Calu3 (cell line): ENCODE measurements around the gene KRT16. TPM values are rescaled to one million over a fixed set of nuclear protein-coding genes. Genes with fewer than 3 reads are reported as not detected.

Experiments
- BruUV-seq: library from RNA; stranded (reverse); fragments of 400-500 nt; replicated peaks from 2 replicates; lab custom pipeline; 2021; lab: Mats Ljungman, UMichigan
- CTCF ChIA-PET: fragments of 300-600 bp; sonication (Branson Sonifier 250); formaldehyde crosslinking; loops from one replicate; lab custom pipeline; 2022; ENCODE audit warnings: antibody characterized with exemption; lab: Charles Lee
- DNase-seq: peaks from one replicate; pipeline ENCODE4 v3.0.0; 2022
- H3K27ac Mint-ChIP-seq: one replicate; pipeline ENCODE4 v1.8.0; 2022; ENCODE audit warnings: mixed read lengths; ENCODE audit not compliant: unreplicated experiment
- H3K27me3 Mint-ChIP-seq: one replicate; pipeline ENCODE4 v1.8.0; 2022; ENCODE audit warnings: mixed read lengths; ENCODE audit not compliant: unreplicated experiment
- H3K36me3 Mint-ChIP-seq: one replicate; pipeline ENCODE4 v1.8.0; 2022; ENCODE audit warnings: mild to moderate bottlenecking, moderate library complexity, mixed read lengths; ENCODE audit not compliant: insufficient read depth, unreplicated experiment
- H3K4me1 Mint-ChIP-seq: one replicate; pipeline ENCODE4 v1.8.0; 2022; ENCODE audit warnings: mild to moderate bottlenecking, low read depth, mixed read lengths; ENCODE audit not compliant: unreplicated experiment
- H3K4me3 Mint-ChIP-seq: one replicate; pipeline ENCODE4 v1.8.0; 2022; ENCODE audit warnings: mild to moderate bottlenecking, low read depth, moderate library complexity, mixed read lengths; ENCODE audit not compliant: unreplicated experiment
- H3K9me3 Mint-ChIP-seq: one replicate; pipeline ENCODE4 v1.8.0; 2022; ENCODE audit warnings: low read depth, mixed read lengths; ENCODE audit not compliant: unreplicated experiment
- intact Hi-C: fragments of 100-400 bp; cut with micrococcal nuclease; formaldehyde crosslinking; loops from one replicate; pipeline ENCODE4 v1.10.0; 2022; ENCODE audit not compliant: unreplicated experiment
- total RNA-seq: library from RNA; stranded (reverse); gene quantifications from 2 replicates; pipeline ENCODE4 v1.2.3, GENCODE V29; 2022
- TF ChIP-seq, protein P1 (sequence below): fragments of 200-600 bp; IDR thresholded peaks from one replicate; pipeline ENCODE4 v1.8.0; 2022; ENCODE audit warnings: antibody characterized with exemption; ENCODE audit not compliant: unreplicated experiment

The KRT16 gene
- total RNA-seq, 1 experiment from 2014 or later = 3.8 TPM

DNA sequence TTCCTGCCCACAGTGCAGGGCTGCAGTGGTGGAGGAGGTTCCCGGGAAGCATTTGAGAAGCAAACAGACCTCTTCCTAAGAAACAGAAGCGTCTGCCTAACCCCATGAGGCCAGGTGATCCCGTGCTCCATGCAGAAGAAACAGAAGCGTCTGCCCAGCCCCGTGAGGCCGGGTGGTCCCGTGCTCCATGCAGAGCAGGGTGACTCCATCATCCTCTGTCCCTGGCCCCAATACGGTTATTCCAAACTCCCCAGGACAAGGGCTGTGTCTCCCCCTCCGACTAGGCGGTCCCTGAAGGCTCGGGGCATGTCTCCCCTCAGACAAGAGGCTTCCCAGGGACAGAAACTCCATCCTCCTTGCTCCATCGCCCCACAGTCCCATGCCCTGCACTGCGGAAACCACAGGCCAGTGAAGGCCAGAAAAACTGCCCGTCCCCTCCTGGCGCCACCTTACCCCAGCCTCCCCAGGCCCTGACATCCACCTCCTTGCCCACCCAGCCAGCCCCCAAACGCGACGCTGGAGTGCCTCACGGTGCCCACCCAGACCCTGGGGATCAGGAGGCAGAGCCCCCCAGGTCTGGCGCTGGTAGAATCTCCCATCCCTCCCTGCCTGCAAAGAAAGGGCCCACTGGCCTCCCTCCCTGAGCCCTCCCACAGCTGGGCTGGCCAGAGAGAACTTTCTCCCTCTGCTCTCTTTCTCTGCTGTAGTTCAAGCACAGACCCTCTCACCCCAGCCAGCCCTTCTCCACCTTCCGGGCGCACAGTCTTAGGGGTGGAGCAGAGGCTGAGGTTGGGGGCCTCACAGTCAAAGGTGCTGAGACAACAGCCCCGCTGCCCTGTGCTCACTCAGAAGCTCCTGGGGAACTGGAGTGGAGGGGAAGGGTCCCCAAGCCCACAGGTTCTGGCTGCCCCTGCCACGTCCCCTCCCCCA, 42.4 kb upstream of the KRT16 start:
- DNase-seq = no peak
- Mint-ChIP-seq H3K27ac (peak overlapping the region; percentile 82), H3K4me1 (peaks cover 40% of the 10 kb centered on the region), H3K27me3 (no peaks in the 10 kb centered on the region), H3K36me3 (peaks cover 11% of the 10 kb centered on the region), H3K4me3 (no peak overlapping the region), H3K9me3 (no peaks in the 10 kb centered on the region)
- TF ChIP-seq, protein P1, sequence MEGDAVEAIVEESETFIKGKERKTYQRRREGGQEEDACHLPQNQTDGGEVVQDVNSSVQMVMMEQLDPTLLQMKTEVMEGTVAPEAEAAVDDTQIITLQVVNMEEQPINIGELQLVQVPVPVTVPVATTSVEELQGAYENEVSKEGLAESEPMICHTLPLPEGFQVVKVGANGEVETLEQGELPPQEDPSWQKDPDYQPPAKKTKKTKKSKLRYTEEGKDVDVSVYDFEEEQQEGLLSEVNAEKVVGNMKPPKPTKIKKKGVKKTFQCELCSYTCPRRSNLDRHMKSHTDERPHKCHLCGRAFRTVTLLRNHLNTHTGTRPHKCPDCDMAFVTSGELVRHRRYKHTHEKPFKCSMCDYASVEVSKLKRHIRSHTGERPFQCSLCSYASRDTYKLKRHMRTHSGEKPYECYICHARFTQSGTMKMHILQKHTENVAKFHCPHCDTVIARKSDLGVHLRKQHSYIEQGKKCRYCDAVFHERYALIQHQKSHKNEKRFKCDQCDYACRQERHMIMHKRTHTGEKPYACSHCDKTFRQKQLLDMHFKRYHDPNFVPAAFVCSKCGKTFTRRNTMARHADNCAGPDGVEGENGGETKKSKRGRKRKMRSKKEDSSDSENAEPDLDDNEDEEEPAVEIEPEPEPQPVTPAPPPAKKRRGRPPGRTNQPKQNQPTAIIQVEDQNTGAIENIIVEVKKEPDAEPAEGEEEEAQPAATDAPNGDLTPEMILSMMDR = no peak
- no TSS peak for BruUV-seq
- CTCF ChIA-PET = interaction anchor here (0.6 to 8.1 kb wide), 19 partner anchors 7 to 133 kb away, joined by 3 to 245 read pairs (median 5); partner anchors contain the start of genes EIF1, KRT17 and KRT19
- intact Hi-C loops = no loop called here

DNA sequence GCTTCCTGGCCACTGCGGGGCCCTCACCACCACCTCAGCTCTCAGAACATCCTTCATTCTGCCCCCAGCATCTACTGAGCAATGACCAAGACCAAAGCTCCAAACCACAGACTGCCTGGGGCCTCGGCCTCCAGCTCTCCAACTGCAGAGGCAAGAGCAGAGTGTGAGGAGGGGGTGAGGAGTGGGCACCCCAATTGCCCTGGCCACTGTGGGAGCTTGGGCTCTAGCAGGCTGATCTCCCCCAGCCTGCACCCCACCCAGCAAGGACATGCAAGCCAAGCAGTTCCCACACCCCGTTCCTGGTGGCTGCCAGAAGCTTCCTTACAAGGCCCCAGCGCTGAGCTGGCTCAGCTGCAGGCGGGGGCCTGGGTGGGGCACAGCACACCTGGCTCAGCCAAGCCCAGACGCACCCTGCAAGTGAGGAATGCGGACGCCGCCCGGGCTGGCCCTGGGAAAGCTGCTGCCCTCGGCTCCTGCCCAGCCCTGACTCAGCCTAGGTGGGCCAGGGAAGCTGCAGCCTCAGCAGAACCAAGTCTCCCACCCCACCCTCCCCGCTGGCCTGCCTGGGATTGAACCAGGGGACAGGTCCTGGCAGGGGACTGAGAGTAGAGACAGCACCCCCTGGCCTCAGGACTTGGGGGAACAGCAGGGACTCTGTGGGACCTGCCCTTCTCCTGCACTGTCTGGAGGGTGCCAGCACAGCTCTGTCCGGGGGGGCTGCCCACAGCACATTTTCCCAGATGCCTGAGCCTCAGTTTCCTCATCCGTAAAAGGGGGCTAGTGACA, 41.5 kb upstream of the KRT16 start:
- Mint-ChIP-seq H3K4me1 (peaks cover 38% of the 10 kb centered on the region), H3K4me3 (no peak overlapping the region), H3K9me3 (no peaks in the 10 kb centered on the region), H3K36me3 (peaks cover 11% of the 10 kb centered on the region), H3K27me3 (no peaks in the 10 kb centered on the region), H3K27ac (peak overlapping the region; percentile 82)
- TF ChIP-seq, protein P1 = peak; percentile 21
- intact Hi-C loops = no loop called here
- CTCF ChIA-PET = interaction anchor here (0.6 to 8.1 kb wide), 18 partner anchors 8 to 132 kb away, joined by 3 to 245 read pairs (median 4); partner anchors contain the start of genes EIF1, KRT17 and KRT19
- no TSS peak for BruUV-seq
- DNase-seq = peak; percentile 99

DNA sequence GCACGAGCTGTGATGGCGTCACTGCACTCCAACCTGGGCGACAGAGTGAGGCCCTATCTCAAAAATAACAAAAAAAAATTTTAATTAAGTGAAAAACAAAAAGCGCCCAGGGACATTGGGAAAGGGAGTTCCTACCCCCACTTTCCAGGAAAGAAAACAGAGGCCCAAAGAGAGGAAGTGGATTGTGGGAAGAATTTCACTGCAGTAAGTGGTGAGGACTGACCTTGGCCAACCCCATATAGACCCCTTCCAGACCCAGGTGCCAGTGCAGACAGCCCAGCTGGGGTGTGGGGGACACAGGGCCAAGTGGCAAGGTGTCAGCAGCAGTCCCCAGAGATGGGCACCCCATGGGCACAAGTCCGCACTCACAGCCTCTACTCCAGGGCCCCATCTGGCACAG, 40.9 kb upstream of the KRT16 start:
- TF ChIP-seq, protein P1 = no peak
- intact Hi-C loops = no loop called here
- no peak for DNase-seq
- Mint-ChIP-seq H3K4me3 (no peak overlapping the region), H3K27me3 (no peaks in the 10 kb centered on the region), H3K27ac (peak overlapping the region; percentile 57), H3K9me3 (no peaks in the 10 kb centered on the region), H3K4me1 (peaks cover 38% of the 10 kb centered on the region), H3K36me3 (peaks cover 11% of the 10 kb centered on the region)
- CTCF ChIA-PET = interaction anchor here (0.6 to 8.1 kb wide), 17 partner anchors 8 to 348 kb away, joined by 3 to 245 read pairs (median 5); partner anchors contain the start of genes EIF1 and KRT17
- BruUV-seq = no TSS peak

DNA sequence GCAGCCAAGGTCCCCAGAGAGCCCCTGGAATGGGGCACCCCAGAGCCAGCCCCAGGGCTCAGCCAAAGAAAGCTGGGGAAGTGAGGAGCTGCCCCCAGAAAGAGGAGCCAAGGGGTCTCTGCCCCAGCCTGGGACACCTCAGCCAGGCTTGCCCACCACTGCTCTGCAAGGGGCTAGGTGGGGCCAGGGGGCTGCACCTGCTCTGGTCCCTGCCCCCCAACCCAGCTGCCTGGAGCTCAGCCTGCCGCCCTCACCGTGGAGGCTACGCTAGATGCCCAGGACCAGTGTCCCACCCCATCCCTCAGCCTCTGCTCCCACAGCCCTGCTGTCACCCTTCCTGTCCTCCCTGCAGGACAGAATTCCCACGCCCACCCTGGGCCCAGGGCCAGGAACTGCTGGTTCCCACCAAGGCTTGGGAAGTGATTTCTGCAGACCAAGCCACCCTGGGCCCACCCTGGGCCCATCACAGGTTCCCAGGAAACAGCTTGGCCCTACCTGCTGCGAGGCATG, 39.9 kb upstream of the KRT16 start:
- CTCF ChIA-PET = interaction anchor here (0.6 to 8.1 kb wide), 9 partner anchors 9 to 347 kb away, joined by 3 to 245 read pairs (median 4); partner anchors contain the start of gene EIF1
- H3K4me3 Mint-ChIP-seq = no peak overlapping the region
- H3K27me3 Mint-ChIP-seq = no peaks in the 10 kb centered on the region
- no peaks in the 10 kb centered on the region for H3K9me3 Mint-ChIP-seq
- H3K36me3 Mint-ChIP-seq = peaks cover 11% of the 10 kb centered on the region
- intact Hi-C loops = no loop called here
- peaks cover 46% of the 10 kb centered on the region for H3K4me1 Mint-ChIP-seq
- BruUV-seq = no TSS peak
- TF ChIP-seq, protein P1 = no peak
- peak overlapping the region; percentile 50 for H3K27ac Mint-ChIP-seq
- no peak for DNase-seq
